ENCODE data around the gene C2orf69. TPM values are rescaled to one million over a fixed set of nuclear protein-coding genes. Genes with fewer than 3 reads are reported as not detected.
A peak's percentile ranks its signal among the peaks of the same experiment; 100 is the strongest.

The C2orf69 gene
- total and polyA plus RNA-seq, 2 of the 8 experiments (the other 6 are each of a cell fraction or from before 2014, with no cell fraction given) = 3.9 to 32.0 TPM

- Histone ChIP-seq H3K18ac (ENCODE audit: extremely low read depth, low read length) (no peak overlapping the region), H2AFZ (ENCODE audit: low read length) (no peak overlapping the region), H3K9me3 (ENCODE audit: insufficient read depth in 2 of 2, low read depth in 1 of 2, low read length in 1 of 2) (no peaks in the 10 kb centered on the region), H2BK5ac (ENCODE audit: low read depth, low read length) (no peak overlapping the region), H2BK120ac (replicated peaks; ENCODE audit: low read depth, low read length) (no peak overlapping the region), H2AK5ac (ENCODE audit: low read depth, low read length) (no peak overlapping the region), H3K23me2 (ENCODE audit: low read depth, low read length) (peaks cover 3% of the 10 kb centered on the region), H3K36me3 (ENCODE audit: control insufficient read depth in 2 of 4, insufficient read depth in 4 of 4, low read length in 3 of 4) (peaks cover 5 to 51% (median 21%) of the 10 kb centered on the region in 4 experiments; a peak in 5 of 8 replicates), H4K5ac (ENCODE audit: insufficient read length, low read depth, low read length) (no peak overlapping the region), H4K8ac (ENCODE audit: extremely low read depth, insufficient read depth, low read length) (no peak overlapping the region), H3K14ac (ENCODE audit: insufficient read length) (no peak overlapping the region), H4K20me1 (replicated peaks in 1 of 2; ENCODE audit: control insufficient read depth in 1 of 2, insufficient read depth in 2 of 2, low read length in 2 of 2) (peaks cover 2 to 3% of the 10 kb centered on the region in 2 experiments), H3K56ac (replicated peaks; ENCODE audit: insufficient read length, low read depth, low read length) (no peak overlapping the region), H3K23ac (ENCODE audit: insufficient read length) (no peak overlapping the region), H3K79me1 (ENCODE audit: low read depth, low read length) (peaks cover 4% of the 10 kb centered on the region; the same call in 1 of the 2 replicates), H2BK12ac (ENCODE audit: low read depth, low read length) (no peak overlapping the region), H3K4me2 (ENCODE audit: insufficient read depth in 1 of 2, low read depth in 2 of 2, low read length in 2 of 2) (peak overlapping the region in 1 of 2 experiments; percentile 77; a peak in 1 of 4 replicates), H3K4ac (replicated peaks; ENCODE audit: insufficient read length, low read depth, low read length) (no peak overlapping the region), H4K91ac (replicated peaks; ENCODE audit: insufficient read length, low read length) (no peak overlapping the region), H3K27ac (ENCODE audit: low read depth, low read length) (no peak overlapping the region), H3K9ac (replicated peaks in 1 of 4; ENCODE audit: extremely low read depth in 1 of 4, low read depth in 3 of 4, low read length in 3 of 4) (no peak overlapping the region), H2BK20ac (ENCODE audit: low read length) (no peak overlapping the region), H3K4me1 (replicated peaks in 1 of 4; ENCODE audit: control insufficient read depth in 3 of 4, insufficient read depth in 4 of 4, low read length in 3 of 4) (peaks cover 0 to 7% (median 1%) of the 10 kb centered on the region in 4 experiments; a peak in 4 of 7 replicates), H2BK15ac (ENCODE audit: low read length) (no peak overlapping the region), H3K4me3 (ENCODE audit: extremely low read depth in 1 of 4, insufficient read depth in 2 of 4, low read depth in 3 of 4, low read length in 4 of 4) (no peak overlapping the region), H3K79me2 (ENCODE audit: control insufficient read depth in 1 of 2, insufficient read depth in 2 of 2, low read length in 2 of 2) (peaks cover 17 to 53% of the 10 kb centered on the region in 2 experiments), H3K27me3 (replicated peaks in 1 of 4; ENCODE audit: control insufficient read depth in 3 of 4, extremely low read depth in 1 of 4, insufficient read depth in 3 of 4, low read length in 3 of 4) (no peaks in the 10 kb centered on the region)
- ChIA-PET CTCF (ENCODE audit: partially characterized antibody) (interaction anchor here (0.6 to 0.8 kb wide), 2 partner anchors 16 to 100 kb away, joined by 3 read pairs; no protein-coding TSS in a partner anchor), POLR2A (ENCODE audit: partially characterized antibody) (no interaction called here)
- DNase-seq (ENCODE audit: low read depth in 1 of 2, low spot score in 2 of 2) (no peak), FAIRE-seq (no peak)
- 89% methylated on average over 4 of the region's 4 CpGs; no CpG with 5 or more reads in 1 of the 2 experiments for WGBS, 2 experiments (ENCODE audit: extremely low coverage in 1 of 2, insufficient coverage in 1 of 2, insufficient read length in 1 of 2, insufficient replicate concordance in 2 of 2, low coverage in 1 of 2, low lambda C conversion rate in 2 of 2, missing lambda C conversion rate in 1 of 2)
- no peak for TF ChIP-seq SP4 (IDR thresholded peaks at IDR 0.05; ENCODE audit: low read length)
- no peak for TF ChIP-seq RXRA (IDR thresholded peaks at IDR 0.05; ENCODE audit: insufficient read depth, low read depth, low read length)
- TF ChIP-seq FOSL1 (IDR thresholded peaks at IDR 0.05; ENCODE audit: insufficient read depth, low read depth, low read length) = no peak
- no peak for TF ChIP-seq NANOG (IDR thresholded peaks at IDR 0.05; ENCODE audit: insufficient read depth, low read depth, low read length, poor library complexity, severe bottlenecking)
- no peak for TF ChIP-seq KDM4A (IDR thresholded peaks at IDR 0.05; ENCODE audit: low read depth, low read length, severe bottlenecking)
Observed at GRCh38 chr2:199958014-199958413, 46.9 kb downstream of the C2orf69 start.

All from H1 (cell line).